GM12891 (cell line): Measurements from ENCODE around the gene FDX2.

ENCODE experiments used
- DNase-seq: peaks from one replicate; pipeline ENCODE4 v3.0.0; 2011; ENCODE audit warnings: low spot score; ENCODE audit not compliant: insufficient read length
- FAIRE-seq: peaks from 2 replicates; lab custom pipeline; 2011; peaks lifted over from hg19 to GRCh38; lab: Jason Lieb, UNC
- PAX5 ChIP-seq: IDR thresholded peaks from 2 replicates; pipeline ENCODE4 v1.6.1; 2011; ENCODE audit warnings: low read length, moderate library complexity, mild to moderate bottlenecking; ENCODE audit not compliant: insufficient read depth, severe bottlenecking
- POLR2A ChIP-seq: IDR thresholded peaks from 2 replicates; pipeline ENCODE4 v1.6.1; 2011; ENCODE audit warnings: low read depth, low read length, control low read depth
- POLR2AphosphoS5 ChIP-seq: IDR thresholded peaks from 2 replicates; pipeline ENCODE4 v1.6.1; 2011; ENCODE audit warnings: low read depth, low read length, control low read depth
- POU2F2 ChIP-seq: IDR thresholded peaks from 2 replicates; pipeline ENCODE4 v1.6.1; 2011; ENCODE audit warnings: low read depth, mild to moderate bottlenecking, control low read depth, low read length, moderate library complexity
- SPI1 ChIP-seq: IDR thresholded peaks from 2 replicates; pipeline ENCODE4 v1.6.1; 2011; ENCODE audit warnings: low read depth, low read length, control low read depth
- TAF1 ChIP-seq: IDR thresholded peaks from 2 replicates; pipeline ENCODE4 v1.6.1; 2011; ENCODE audit warnings: low read depth, low read length, control low read depth

FDX2 gene

GRCh38 chr19:10321417-10321797, 5.6 kb upstream of the FDX2 start:
- TF ChIP-seq POLR2AphosphoS5 (no peak; the same call in 1 of the 2 replicates), PAX5 (no peak), POLR2A (no peak), POU2F2 (no peak), SPI1 (no peak), TAF1 (no peak)
- DNase-seq (no peak), FAIRE-seq (no peak)

- TF ChIP-seq PAX5: no peak
- TF ChIP-seq POLR2A: no peak
- no peak for TF ChIP-seq TAF1
- TF ChIP-seq POU2F2: no peak
- no peak for DNase-seq
- FAIRE-seq: no peak
These were observed 5.0 kb upstream of the FDX2 start for GRCh38 chr19:10320602-10321416.

- TF ChIP-seq POLR2AphosphoS5 (no peak), POLR2A (peak; percentile 28; the same call in 1 of the 2 replicates), POU2F2 (no peak), TAF1 (no peak)
- FAIRE-seq: no peak
- no peak for DNase-seq
These were observed 3.2 kb upstream of the FDX2 start for GRCh38 chr19:10318807-10319682.

- TF ChIP-seq PAX5 (no peak), TAF1 (no peak), POLR2AphosphoS5 (no peak), POLR2A (no peak)
- no peak for FAIRE-seq
- no peak for DNase-seq
These were observed 2.1 kb upstream of the FDX2 start for GRCh38 chr19:10317857-10318462.

GRCh38 chr19:10317045-10317856, 1.4 kb upstream of the FDX2 start:
- FAIRE-seq (no peak), DNase-seq (no peak)
- TF ChIP-seq POU2F2 (no peak), POLR2AphosphoS5 (no peak), SPI1 (no peak), PAX5 (no peak)

GRCh38 chr19:10316229-10317044, 622 bp upstream of the FDX2 start:
- FAIRE-seq (no peak), DNase-seq (no peak)
- TF ChIP-seq POLR2A: no peak
- TF ChIP-seq POU2F2: no peak
- TF ChIP-seq SPI1: no peak
- TF ChIP-seq POLR2AphosphoS5: no peak
- no peak for TF ChIP-seq TAF1
- TF ChIP-seq PAX5: no peak

GRCh38 chr19:10309423-10309822, 6.4 kb downstream of the FDX2 start, which contains the start of gene ZGLP1:
Gene ZGLP1 (minus strand): TSS chr19:10309815.
- no peak for FAIRE-seq
- DNase-seq: no peak
- no peak for TF ChIP-seq POU2F2
- no peak for TF ChIP-seq PAX5
- TF ChIP-seq TAF1: no peak
- TF ChIP-seq POLR2AphosphoS5: no peak
- TF ChIP-seq POLR2A: no peak
- no peak for TF ChIP-seq SPI1

GRCh38 chr19:10306327-10306726, 9.5 kb downstream of the FDX2 start:
- DNase-seq (no peak), FAIRE-seq (no peak)
- TF ChIP-seq SPI1: no peak
- no peak for TF ChIP-seq POU2F2
- no peak for TF ChIP-seq POLR2A
- no peak for TF ChIP-seq TAF1
- TF ChIP-seq PAX5: no peak
- TF ChIP-seq POLR2AphosphoS5: no peak
